ENCODE measurements around the gene MVP.
"Not testable (repeated sequence)": the region's sequence is repeated elsewhere in the genome, so short reads cannot be mapped to it uniquely, and the experiment has no call there.

DNA sequence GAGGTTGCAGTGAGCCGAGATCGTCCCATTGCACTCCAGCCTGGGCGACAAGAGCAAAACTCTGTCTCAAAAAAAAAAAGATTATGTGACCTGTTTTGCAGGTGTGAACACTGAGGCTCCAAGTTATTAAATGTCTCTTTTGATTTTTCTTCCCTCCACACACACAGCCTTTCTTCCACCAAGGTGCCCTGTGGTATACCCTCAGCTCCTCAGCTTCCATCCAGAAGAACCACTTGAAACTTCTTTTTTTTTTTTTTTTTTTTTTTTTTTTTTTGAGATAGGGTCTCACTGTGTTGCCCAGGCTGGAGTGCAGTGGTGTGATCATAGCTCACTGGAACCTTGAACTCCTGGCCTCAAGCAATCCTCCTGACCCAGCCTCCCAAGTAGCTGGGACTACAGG is 69.1 kb downstream of the MVP start:
- not testable (repeated sequence) for TF ChIP-seq EZH2phosphoT487 (IDR thresholded peaks at IDR 0.05; ENCODE audit: borderline replicate concordance); EZH2 (IDR thresholded peaks at IDR 0.05); POLR2A (IDR thresholded peaks at IDR 0.05; ENCODE audit: borderline replicate concordance, extremely low read depth, insufficient read depth, insufficient read length); SRF (IDR thresholded peaks at IDR 0.05; ENCODE audit: low read depth); YY1 (IDR thresholded peaks at IDR 0.05; ENCODE audit: extremely low read depth, insufficient replicate concordance, low read depth, low read length); ZNF274 (IDR thresholded peaks at IDR 0.05; ENCODE audit: low read depth, low read length); POLR2AphosphoS5 (IDR thresholded peaks at IDR 0.05; ENCODE audit: low read depth, low read length); RAD21 (IDR thresholded peaks at IDR 0.05; ENCODE audit: low read depth); FOSL1 (IDR thresholded peaks at IDR 0.05; ENCODE audit: low read depth); REST (IDR thresholded peaks at IDR 0.05; ENCODE audit: low read depth)
- TF ChIP-seq, protein P1, sequence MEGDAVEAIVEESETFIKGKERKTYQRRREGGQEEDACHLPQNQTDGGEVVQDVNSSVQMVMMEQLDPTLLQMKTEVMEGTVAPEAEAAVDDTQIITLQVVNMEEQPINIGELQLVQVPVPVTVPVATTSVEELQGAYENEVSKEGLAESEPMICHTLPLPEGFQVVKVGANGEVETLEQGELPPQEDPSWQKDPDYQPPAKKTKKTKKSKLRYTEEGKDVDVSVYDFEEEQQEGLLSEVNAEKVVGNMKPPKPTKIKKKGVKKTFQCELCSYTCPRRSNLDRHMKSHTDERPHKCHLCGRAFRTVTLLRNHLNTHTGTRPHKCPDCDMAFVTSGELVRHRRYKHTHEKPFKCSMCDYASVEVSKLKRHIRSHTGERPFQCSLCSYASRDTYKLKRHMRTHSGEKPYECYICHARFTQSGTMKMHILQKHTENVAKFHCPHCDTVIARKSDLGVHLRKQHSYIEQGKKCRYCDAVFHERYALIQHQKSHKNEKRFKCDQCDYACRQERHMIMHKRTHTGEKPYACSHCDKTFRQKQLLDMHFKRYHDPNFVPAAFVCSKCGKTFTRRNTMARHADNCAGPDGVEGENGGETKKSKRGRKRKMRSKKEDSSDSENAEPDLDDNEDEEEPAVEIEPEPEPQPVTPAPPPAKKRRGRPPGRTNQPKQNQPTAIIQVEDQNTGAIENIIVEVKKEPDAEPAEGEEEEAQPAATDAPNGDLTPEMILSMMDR (IDR thresholded peaks at IDR 0.05 in 2 of 3, conservative IDR thresholded peaks at IDR 0.05 in 1 of 3; ENCODE audit: borderline replicate concordance in 1 of 3, insufficient read depth in 1 of 3, low read depth in 2 of 3, low read length in 2 of 3): not testable (repeated sequence)

Measured in HCT116 (cell line).